ENCODE results near the gene NTN3.

NTN3 gene

DNA sequence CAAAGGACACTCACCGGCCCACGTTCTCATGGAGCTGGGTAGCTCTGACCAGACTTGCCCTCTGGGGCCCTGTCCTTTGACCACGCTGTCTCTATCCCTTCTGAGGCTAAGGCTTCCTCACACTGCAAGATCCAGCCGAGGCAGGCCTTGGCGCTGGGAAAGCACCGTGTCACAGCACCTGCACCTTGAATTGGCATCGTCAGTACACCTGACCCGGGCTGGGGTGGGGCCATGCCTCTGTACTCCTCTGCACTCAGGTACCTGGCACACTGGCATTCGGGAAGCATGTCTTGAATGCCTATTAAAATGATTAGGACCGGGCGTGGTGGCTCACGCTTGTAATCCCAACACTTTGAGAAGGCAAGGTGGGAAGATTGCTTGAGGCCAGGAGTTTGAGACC, 9.9 kb downstream of the NTN3 start:
- no peak for DNase-seq

DNA sequence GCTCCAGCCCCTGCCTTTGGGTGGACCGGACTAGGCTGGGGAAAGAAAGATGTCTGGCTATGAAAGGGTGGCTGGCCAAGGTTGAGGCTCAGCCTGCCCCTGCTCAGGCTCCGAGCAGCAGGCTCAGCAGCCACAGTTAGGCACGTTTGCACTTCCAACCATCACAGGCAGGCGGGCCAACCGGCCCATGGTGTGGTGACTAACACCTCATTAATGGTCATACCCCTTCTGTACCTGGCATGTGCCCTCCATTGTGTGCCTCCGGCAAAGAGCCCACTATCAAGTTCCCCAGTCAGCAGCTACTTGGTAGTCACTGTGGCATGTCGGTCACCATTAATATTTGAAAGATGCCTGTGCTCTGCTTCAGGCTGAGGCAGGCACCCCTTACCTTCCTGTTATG, 10.6 kb downstream of the NTN3 start:
- DNase-seq: no peak

- DNase-seq: no peak
These were observed 11.2 kb downstream of the NTN3 start for GRCh38 chr16:2482249-2482648.

DNA sequence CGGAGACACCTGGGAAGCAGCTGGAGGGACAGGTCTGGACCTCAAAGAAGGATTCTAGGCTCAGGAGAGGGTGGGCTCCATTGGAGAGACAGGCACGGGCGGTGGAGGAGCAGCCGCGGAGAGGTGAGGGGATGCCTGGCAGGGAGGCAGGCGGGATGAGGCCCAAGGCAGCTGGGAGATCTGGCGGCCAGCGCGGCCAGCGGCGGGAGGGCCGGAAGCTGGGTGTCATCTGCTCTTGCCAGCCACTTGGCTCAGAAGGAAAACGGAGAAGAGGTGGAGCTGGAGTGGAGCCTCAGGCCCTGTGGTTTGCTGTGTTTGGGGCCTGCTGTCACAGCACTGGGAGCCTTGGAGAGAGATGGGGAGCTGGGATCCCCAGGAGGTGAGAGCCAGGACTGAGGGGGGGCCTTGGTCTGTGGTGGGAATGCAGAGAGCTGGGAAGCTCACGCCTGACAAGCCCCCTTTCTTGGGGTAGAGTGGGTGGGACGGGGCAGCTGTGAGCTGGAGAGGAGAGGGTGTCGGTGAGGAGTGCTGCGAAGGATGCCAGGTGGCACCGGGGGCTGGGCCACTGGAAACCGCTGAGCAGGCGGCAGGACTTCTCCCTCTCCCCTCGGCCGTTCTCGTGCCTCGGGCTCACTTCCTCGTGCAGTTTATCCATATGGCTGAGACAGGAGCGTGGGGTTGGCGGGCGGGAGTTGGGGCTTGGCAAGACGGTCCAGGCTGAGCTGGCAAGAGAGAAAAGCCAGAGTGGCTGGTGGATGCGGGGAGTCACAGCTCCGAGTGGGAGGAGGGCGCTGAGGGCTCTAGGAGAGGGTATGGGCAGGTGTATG, 11.8 kb downstream of the NTN3 start:
- DNase-seq: no peak

DNA sequence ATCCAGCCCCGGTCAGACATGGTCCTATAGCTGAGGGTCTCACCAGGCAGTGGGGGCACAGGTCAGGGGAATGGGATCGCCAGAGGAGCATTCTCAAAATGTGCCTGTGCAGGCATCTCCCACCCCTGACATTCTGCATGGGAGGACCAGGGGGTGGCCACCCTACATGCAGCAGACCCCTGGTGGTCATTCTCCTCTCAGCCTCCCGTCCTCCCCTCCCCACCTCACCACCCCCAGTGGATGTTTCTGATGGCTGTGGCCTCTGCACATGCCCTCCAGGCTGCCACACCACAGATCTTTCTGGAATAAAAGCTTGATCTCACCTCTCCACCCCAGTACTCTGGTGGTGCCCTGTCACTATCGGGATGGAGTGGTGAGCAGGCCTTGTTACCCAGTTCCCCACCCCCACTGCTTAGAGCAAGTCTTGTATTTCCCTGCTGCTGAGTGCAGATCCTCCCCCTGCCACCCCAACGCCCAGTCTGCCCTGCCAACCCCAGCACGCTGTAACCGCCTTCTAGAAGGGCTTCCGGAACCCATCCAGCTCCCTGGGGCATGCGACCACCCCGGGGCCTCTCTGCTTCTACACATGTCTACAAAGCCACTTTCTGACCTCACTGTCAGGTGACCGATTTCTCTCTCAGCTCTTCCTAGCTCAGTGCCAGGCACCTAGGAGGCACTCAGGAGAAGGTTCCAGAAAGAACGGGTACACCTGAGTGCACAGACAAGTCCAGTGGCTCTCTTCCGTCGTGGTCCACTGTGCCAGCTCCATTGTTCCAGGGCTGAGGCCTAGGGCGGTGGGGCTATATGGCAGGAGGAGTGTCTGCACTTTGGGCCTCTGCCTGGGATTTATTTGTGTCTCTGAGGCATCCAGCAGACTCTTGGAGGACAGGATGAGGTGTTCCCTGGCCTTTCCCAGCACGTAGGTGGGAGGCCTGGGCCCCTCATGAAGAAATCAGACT, 13.1 kb downstream of the NTN3 start:
- no peak for DNase-seq

DNA sequence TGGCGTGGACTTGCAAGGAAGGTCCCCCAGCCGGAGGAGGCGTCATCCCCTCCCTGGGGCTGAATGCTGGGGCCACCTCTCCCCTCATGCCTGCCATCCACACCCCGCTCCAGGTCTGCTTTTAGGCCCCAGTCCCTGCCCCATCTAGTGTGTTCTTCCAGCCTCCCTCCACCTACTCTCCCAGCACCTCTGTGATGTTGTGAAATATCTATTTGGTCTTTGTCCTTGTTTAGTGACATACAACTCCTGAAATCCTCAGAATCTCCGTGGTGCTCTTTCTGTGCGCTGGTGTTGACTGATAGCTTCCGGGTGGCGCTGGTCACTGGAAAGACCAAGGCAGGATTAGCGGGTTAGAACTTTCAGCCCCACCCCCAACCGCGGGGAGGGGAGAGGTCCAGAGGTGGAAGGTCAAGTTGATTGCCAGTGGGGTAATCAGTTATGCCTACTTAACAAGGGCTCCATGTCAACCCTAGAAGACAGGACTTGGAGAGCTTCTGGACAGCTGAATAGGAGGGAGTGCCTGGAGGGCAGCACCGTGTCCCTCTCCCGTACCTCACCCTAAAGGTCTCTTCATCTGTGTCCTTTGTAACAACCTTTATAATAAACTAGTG, 13.9 kb downstream of the NTN3 start:
- DNase-seq: no peak

DNA sequence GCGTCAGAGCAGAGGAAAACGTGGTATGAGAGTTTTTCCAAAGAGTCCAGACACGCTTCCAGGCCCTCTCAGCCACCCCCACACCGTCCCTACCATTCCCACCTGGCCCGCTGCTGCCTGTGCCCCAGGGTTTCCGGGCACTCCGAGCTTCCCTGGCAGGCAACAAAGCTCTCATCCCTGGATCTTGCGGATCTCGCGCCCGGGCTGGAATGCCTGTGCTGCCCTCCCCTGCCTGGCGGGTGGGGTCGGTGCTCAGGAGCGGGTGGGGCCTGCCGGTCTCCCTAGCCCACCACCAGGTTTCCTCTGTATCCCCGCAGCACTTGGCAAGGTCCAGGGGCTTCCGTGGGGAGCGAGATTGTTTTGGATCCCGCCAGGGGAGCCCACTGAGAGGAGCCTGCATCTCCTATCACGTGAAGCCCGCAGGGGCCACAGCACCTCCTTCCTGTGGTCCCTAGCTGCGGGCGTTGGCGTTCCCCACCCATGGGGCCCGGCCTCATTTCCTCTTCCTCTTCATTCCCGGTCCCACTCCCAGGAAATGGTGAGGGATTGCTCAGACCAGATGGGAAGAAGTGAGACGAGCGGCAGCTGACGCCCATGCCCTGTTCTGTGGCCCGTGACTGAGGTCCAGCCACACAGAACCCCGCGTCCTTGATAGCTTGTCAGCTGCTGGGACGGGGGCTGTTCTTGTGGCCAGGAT, 14.9 kb downstream of the NTN3 start:
- DNase-seq: no peak

DNA sequence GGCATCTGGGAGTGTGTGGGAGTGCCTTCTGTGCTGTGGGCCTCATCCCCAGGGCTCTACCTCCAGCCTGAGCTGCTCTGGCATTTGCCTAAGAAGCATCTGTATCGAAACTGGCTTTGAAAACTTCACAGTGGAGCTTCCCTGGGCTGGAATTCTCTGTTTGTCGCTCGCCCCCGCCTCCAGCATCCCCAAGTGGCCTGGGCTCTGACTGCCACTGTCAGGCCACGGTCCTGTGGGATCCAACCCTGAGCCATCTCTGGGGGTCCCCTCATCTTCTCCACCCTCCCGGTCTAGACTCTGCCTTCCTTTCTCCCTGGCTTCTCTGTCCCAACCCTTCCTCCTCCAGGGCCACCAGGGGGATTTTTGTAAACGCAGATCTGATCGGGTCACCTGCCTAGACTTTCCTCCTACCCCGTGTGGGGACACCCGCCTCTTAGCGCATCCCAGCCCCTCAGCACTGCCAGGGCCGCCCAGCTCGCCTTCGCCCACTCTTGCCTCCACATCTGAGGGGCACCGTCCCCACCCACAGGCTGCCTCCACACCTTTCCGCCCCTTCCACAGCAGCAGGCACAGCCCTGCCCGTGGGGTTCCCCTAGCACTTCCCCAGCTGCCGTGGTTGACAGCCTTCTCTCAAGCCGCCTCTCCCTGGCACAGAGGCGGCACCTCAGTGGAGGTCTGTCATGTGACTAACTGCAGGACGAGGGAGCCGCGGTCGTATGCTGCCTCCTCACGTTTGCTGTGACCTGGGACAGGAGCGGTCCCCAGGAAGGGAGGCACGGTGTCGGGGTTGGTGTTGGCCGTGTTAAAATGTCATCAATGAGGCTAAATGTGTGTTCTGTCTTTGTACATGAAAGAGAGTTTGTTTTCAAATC, 15.8 kb downstream of the NTN3 start:
- peak; percentile 72 for DNase-seq

- no peak for DNase-seq
These were observed 16.4 kb downstream of the NTN3 start for GRCh38 chr16:2487517-2487842.

GRCh38 chr16:2487903-2488531, 16.9 kb downstream of the NTN3 start:
- DNase-seq: no peak

GRCh38 chr16:2489581-2489980, 18.5 kb downstream of the NTN3 start:
- no peak for DNase-seq

DNA sequence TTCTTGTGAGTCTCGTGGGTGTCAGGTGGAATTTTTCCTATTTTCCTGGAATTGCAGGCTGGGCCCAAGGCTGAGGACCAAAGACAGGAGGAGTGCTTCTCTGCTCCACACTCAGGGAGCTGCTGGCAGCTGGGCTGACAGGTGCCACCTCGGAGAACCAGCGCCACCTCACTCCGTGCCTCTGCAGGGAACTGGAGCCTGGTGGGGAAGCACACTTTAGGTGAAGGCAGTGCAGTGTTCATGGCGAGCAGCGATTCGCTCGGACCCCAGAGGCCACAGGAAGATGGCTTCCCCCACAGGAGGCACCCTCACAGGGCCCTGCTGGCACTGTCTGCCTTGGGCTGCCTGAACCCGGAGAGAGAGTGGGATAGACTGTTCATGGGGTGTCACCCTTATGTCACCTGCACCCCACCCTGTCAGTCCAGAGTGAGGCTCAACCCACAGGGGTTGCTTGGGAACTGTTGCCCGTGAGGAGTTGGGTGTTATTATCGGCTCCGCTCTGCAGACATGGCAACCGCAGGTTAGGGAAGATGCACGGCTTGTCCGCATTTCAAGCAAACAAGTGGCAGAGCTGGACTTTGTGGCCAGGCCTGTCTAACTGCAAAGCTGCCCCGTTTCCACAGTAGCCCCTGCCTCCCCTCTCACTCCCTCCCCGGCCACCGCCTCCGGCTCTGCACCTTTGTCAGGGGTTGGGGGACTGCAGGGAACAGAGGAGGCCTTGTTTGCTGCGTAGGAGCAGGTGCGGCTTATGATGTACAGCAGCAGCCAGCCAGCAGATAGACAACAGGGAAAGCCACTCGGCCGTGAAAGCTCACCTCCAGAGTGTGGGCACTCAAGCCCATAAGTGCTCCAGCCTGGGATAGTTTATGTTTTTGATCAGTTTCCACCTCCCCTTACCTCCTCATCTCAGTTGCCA, 19.4 kb downstream of the NTN3 start:
- no peak for DNase-seq

DNA sequence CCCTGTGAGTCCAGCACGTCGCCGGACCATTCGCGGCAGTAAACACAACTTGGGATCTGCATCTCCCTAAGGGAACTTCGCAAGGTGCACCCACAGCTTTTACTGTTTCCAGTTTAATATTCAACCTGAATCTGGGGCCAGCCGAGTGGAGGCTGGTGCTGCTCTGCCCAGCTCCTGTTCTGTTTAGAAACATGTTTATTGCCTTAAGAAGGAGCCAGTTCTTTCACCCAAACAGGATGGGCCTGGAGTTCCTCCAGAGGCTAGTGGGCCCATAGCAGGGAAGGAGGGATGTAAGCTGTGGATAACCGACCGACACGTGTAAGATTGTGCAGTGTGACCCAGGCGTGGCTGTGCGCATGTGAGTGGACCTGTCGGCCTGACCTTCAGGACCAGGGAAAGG, 21.2 kb downstream of the NTN3 start:
- no peak for DNase-seq

GRCh38 chr16:2493605-2494004, 22.5 kb downstream of the NTN3 start:
- DNase-seq: no peak

DNA sequence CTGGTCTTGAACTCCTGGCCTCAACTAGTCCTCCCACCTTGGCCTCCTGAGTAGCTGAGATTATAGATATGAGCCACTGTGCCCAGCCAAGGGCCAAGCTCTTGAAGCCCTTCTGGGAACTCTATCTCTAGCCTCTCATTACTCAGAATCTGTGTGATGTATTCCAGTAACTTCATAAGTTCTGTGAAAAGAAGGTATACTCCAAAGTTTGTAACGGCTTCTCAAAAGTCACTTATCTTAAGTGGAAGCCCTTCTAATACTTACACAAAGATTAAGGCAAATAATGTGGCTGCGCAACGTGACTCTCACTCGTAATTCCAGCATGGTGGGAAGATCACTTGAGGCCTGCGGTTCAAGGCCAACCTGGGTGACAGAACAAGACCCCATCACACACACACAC, 23.5 kb downstream of the NTN3 start:
- no peak for DNase-seq

DNA sequence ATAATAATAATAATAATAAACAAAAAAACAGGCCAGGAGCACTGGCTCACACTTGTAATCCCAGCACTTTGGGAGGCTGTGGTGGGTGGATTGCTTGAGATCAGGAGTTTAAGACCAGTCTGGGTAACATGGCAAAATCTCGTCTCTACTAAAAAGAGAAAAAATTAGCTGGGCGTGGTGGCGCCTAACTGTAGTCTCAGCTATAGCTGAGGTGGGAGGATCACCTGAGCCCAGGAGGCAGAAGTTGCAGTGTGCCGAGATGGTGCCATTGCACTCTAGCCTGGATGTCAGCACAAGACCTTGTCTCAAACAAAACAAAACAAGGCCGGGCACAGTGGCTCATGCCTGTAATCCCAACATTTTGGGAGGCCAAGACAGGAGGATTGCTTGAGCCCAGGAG, 23.9 kb downstream of the NTN3 start:
- DNase-seq: no peak

GRCh38 chr16:2496223-2497115, 25.4 kb downstream of the NTN3 start:
- DNase-seq: no peak

DNA sequence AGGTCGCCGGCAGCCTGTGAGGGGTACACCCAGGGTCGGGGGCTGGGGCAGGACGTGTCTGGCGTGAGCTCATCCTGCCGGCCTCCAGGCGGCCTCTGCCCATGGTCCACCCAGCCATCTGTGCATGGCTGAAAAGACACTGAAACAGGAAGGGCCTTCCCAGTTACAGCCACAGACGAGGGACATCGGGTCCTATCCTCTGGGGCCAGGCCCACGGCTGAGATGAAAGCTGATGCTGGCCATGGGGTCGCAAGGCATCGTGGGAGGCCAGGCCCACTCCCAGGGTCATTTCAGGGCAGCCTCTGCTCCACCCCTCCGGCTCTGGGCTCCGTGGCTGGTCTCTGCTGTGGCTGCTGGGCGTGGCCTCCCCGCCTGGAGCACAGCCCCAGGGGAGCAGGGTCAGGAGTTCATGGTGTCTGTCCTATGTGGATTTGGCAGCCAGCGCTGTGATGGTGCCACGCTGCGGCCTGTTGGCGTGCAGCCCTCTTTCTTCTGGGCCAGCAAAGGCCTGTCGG, 26.1 kb downstream of the NTN3 start:
- no peak for DNase-seq
